Smooth muscle cell (in vitro differentiated cells): ENCODE data around the gene PGAP3. TPM values are rescaled to one million over a fixed set of nuclear protein-coding genes. Genes with fewer than 3 reads are reported as not detected.

Experiments used
- DNase-seq: peaks from one replicate; lab custom pipeline; 2025; ENCODE audit not compliant: unreplicated experiment; lab: John Stamatoyannopoulos, UW
- H2AFZ ChIP-seq: fragments of 200-600 bp; sonication (generic); 2 replicates; pipeline ENCODE4 v1.6.0; 2016; ENCODE audit warnings: antibody characterized with exemption, low read depth, mild to moderate bottlenecking
- H3F3A ChIP-seq: fragments of 200-600 bp; sonication (generic); 2 replicates; pipeline ENCODE4 v1.6.0; 2017; ENCODE audit warnings: antibody characterized with exemption, low read depth
- H3K27ac ChIP-seq: fragments of 200-600 bp; sonication (generic); 2 replicates; pipeline ENCODE4 v1.5.1; 2016; ENCODE audit warnings: low read depth, mild to moderate bottlenecking
- H3K27me3 ChIP-seq: fragments of 200-600 bp; sonication (generic); 2 replicates; pipeline ENCODE4 v1.6.1; 2016; ENCODE audit warnings: low read depth, mild to moderate bottlenecking
- H3K36me3 ChIP-seq: fragments of 200-600 bp; sonication (generic); 2 replicates; pipeline ENCODE4 v1.5.1; 2016; ENCODE audit warnings: low read depth
- H3K4me1 ChIP-seq: fragments of 200-600 bp; sonication (generic); 2 replicates; pipeline ENCODE4 v1.5.1; 2016; ENCODE audit warnings: low read depth
- H3K4me2 ChIP-seq: fragments of 200-600 bp; sonication (generic); 2 replicates; pipeline ENCODE4 v1.6.0; 2016; ENCODE audit warnings: mild to moderate bottlenecking
- H3K4me3 ChIP-seq: fragments of 200-600 bp; sonication (generic); 2 replicates; pipeline ENCODE4 v1.5.1; 2016; ENCODE audit warnings: mild to moderate bottlenecking
- H3K79me2 ChIP-seq: fragments of 200-600 bp; sonication (generic); 2 replicates; pipeline ENCODE4 v1.6.0; 2016; ENCODE audit warnings: low read depth, mild to moderate bottlenecking
- H3K9ac ChIP-seq: fragments of 200-600 bp; sonication (generic); 2 replicates; pipeline ENCODE4 v1.6.0; 2016; ENCODE audit warnings: low read depth
- H3K9me3 ChIP-seq: fragments of 200-600 bp; sonication (generic); replicated peaks from 2 replicates; pipeline ENCODE4 v1.5.1; 2016; ENCODE audit warnings: low read depth
- H4K20me1 ChIP-seq: fragments of 200-600 bp; sonication (generic); 2 replicates; pipeline ENCODE4 v1.6.0; 2016; ENCODE audit warnings: low read depth
- whole genome bisulfite sequencing: methylation state at CpG from one replicate; pipeline ENCODE4 v1.1.7; 2016; ENCODE audit warnings: low lambda C conversion rate; 5-methylcytosine and 5-hydroxymethylcytosine counted together
- polyA plus RNA-seq: library from polyadenylated mRNA; unstranded; fragments of >200 nt; fragmentation: Nextera tagmentation; extraction: Ambion mirVana; gene quantifications from 2 replicates; pipeline ENCODE4 v1.2.1, GENCODE V29; 2016
- total RNA-seq: library from RNA; depleted of rRNA; stranded (reverse); fragments of >200 nt; gene quantifications from 2 replicates; pipeline ENCODE4 v1.2.3, GENCODE V29; 2014
- TF ChIP-seq, protein P1 (sequence below): fragments of 200-600 bp; sonication (generic); IDR thresholded peaks from 2 replicates; pipeline ENCODE4 v1.5.1; 2017; ENCODE audit warnings: borderline replicate concordance, mild to moderate bottlenecking, antibody characterized with exemption; ENCODE audit not compliant: insufficient read depth, poor library complexity, severe bottlenecking

PGAP3 gene
- total and polyA plus RNA-seq, 2 experiments from 2014 or later = 19.1 to 19.4 TPM

DNA sequence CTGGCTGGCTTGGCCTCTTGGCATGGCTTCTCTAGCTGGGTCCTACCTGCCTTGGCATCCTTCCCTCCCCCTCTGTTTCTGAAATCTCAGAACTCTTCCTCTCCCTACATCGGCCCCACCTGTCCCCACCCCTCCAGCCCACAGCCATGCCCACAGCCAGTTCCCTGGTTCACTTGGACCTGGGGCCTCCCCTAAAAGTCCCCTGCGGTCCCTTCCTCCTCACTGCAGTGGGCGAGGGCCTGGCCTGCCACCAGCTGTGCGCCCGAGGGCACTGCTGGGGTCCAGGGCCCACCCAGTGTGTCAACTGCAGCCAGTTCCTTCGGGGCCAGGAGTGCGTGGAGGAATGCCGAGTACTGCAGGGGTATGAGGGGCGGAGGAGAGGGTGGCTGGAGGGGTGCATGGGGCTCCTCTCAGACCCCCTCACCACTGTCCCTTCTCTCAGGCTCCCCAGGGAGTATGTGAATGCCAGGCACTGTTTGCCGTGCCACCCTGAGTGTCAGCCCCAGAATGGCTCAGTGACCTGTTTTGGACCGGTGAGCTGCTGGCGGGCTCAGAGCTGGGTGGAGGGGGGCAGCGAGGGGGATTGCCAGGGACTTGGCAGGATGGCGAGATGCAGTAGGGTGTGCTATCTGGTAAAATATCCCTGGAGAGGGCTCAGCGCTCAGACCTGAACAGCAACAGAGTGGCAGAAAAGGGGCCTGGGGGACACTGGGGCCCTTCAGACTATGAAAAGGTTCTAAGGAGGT, 28.4 kb upstream of the PGAP3 start:
- Histone ChIP-seq H3F3A (no peaks in the 10 kb centered on the region), H3K9ac (no peak overlapping the region), H3K27ac (no peak overlapping the region), H3K4me3 (no peak overlapping the region), H3K4me2 (no peak overlapping the region), H2AFZ (no peak overlapping the region), H3K27me3 (no peaks in the 10 kb centered on the region), H3K36me3 (no peaks in the 10 kb centered on the region), H4K20me1 (peaks cover 3% of the 10 kb centered on the region), H3K79me2 (no peaks in the 10 kb centered on the region), H3K9me3 (no peaks in the 10 kb centered on the region), H3K4me1 (no peaks in the 10 kb centered on the region)
- TF ChIP-seq, protein P1, sequence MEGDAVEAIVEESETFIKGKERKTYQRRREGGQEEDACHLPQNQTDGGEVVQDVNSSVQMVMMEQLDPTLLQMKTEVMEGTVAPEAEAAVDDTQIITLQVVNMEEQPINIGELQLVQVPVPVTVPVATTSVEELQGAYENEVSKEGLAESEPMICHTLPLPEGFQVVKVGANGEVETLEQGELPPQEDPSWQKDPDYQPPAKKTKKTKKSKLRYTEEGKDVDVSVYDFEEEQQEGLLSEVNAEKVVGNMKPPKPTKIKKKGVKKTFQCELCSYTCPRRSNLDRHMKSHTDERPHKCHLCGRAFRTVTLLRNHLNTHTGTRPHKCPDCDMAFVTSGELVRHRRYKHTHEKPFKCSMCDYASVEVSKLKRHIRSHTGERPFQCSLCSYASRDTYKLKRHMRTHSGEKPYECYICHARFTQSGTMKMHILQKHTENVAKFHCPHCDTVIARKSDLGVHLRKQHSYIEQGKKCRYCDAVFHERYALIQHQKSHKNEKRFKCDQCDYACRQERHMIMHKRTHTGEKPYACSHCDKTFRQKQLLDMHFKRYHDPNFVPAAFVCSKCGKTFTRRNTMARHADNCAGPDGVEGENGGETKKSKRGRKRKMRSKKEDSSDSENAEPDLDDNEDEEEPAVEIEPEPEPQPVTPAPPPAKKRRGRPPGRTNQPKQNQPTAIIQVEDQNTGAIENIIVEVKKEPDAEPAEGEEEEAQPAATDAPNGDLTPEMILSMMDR = no peak
- WGBS = 99% methylated on average over 14 of the region's 15 CpGs
- DNase-seq = no peak

DNA sequence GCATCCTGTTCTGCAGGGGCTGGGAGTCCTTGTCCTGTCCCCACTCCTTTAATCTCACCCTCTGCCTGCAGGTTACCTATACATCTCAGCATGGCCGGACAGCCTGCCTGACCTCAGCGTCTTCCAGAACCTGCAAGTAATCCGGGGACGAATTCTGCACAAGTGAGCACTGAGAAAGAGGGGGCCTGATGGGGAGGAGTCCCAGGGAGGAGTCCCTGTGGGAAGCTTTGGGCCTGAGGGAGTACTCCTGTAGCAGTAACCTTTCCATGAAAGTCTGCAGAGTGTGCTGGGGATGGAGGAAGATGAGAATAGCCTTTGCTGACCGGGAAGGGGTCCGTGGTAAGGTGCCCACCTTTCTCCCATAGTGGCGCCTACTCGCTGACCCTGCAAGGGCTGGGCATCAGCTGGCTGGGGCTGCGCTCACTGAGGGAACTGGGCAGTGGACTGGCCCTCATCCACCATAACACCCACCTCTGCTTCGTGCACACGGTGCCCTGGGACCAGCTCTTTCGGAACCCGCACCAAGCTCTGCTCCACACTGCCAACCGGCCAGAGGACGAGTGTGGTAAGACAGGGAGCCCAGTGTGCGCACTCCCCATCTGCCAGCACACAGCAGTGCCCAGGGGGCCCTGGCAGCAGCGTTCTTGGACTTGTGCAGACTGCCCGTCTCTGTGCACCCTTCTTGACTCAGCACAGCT, 27.7 kb upstream of the PGAP3 start:
- Histone ChIP-seq H3K79me2 (no peaks in the 10 kb centered on the region), H3K4me3 (no peak overlapping the region), H3K27ac (no peak overlapping the region), H3K36me3 (no peaks in the 10 kb centered on the region), H3K4me1 (no peaks in the 10 kb centered on the region), H3K27me3 (no peaks in the 10 kb centered on the region), H3F3A (no peaks in the 10 kb centered on the region), H3K4me2 (no peak overlapping the region), H3K9ac (no peak overlapping the region), H4K20me1 (peaks cover 4% of the 10 kb centered on the region), H3K9me3 (no peaks in the 10 kb centered on the region), H2AFZ (no peak overlapping the region)
- 98% methylated on average over 18 of the region's 18 CpGs for WGBS
- TF ChIP-seq, protein P1 = no peak
- no peak for DNase-seq

DNA sequence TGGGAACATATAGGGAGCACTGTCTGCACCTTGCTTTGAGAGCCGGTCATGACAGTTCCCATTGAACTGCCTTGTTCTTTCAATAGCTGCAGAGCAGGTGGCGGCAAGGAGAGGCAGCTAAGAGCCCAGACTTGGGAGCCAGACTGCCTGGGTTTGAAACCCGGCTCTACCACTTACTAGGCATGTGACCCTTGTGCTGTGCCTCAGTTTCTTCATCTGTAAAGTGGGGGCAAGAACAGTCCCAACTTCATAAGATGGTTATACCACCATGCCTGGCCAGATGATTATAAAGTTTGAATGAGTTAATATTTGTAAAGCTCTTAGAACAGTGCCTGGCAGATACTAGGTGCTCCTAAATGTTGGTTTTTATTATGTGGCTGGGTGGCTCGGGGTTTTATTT, 26.4 kb upstream of the PGAP3 start:
- H3K9me3 ChIP-seq = no peaks in the 10 kb centered on the region
- no peaks in the 10 kb centered on the region for H3K36me3 ChIP-seq
- TF ChIP-seq, protein P1 = no peak
- DNase-seq = no peak
- no peak overlapping the region for H3K4me2 ChIP-seq
- no peak overlapping the region for H3K27ac ChIP-seq
- H3F3A ChIP-seq = no peaks in the 10 kb centered on the region
- H4K20me1 ChIP-seq = peaks cover 7% of the 10 kb centered on the region
- H2AFZ ChIP-seq = no peak overlapping the region
- no peaks in the 10 kb centered on the region for H3K27me3 ChIP-seq
- no peak overlapping the region for H3K9ac ChIP-seq
- no peaks in the 10 kb centered on the region for H3K4me1 ChIP-seq
- H3K4me3 ChIP-seq = no peak overlapping the region
- WGBS = 100% methylated on average over 4 of the region's 4 CpGs
- H3K79me2 ChIP-seq = no peaks in the 10 kb centered on the region
